ENCODE measurements around the gene SRGAP2B. TPM values are rescaled to one million over a fixed set of nuclear protein-coding genes. Genes with fewer than 3 reads are reported as not detected.
"Not testable (repeated sequence)": the region's sequence is repeated elsewhere in the genome, so short reads cannot be mapped to it uniquely, and the experiment has no call there.

SRGAP2B gene
- total RNA-seq, 2 donors from 2014 or later: 46.6 to 64.4 TPM

DNA sequence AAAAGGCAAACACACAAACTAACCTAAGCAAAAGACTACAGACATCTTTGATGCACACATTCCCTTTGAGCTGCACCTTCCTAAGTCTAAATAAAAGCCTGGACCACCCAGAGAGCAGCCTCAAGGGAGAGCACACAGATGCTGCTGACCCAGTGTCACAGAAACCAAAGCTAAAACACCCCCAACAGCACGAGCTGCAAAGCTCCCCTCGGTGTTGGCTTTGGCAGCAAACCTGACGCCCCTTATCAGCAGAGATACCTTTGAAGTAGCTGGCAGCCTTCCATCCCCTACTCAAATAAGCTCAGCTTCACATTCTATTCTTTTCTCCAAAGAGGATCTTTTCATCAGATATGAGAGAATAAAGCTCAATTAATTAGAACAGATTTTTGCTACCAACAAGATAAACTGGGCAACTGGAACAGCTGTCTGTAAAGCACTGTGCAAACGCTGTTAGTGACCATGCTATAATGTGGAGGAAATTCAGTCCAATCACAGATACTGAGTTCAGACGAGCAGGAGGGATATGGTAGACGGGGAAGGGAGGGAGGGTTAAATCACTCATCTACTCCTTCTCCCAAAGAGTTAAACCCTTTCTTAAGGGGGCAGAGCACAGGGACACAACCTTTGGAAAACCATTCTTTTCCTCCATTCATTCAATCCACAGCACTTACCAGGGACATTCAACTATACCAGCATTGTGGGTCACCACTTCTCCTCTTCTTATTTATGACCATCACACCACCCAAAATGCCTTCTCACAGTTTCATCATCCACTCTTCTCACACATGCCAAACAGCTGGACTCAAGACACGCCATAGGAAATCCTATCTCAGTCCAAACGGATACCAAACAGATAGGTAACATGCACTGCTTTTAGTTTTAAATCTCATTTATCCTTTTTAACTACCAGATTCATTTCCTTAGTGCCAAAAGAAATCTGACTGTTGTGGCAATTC is 148.3 kb downstream of the SRGAP2B start:
- H3K4me1 Mint-ChIP-seq (ENCODE audit: low read depth in 2 of 2); H3K9me3 Mint-ChIP-seq; DNase-seq (ENCODE audit: low spot score); H3K27me3 Mint-ChIP-seq; H3K27ac Mint-ChIP-seq; H3K4me3 Mint-ChIP-seq; H3K36me3 Mint-ChIP-seq; ATAC-seq: not testable (repeated sequence)

GRCh38 chr1:144941710-144942109 is 153.4 kb downstream of the SRGAP2B start:
- DNase-seq (ENCODE audit: low spot score); H3K4me1 Mint-ChIP-seq (ENCODE audit: low read depth in 2 of 2); H3K9me3 Mint-ChIP-seq; H3K36me3 Mint-ChIP-seq; H3K27me3 Mint-ChIP-seq; H3K27ac Mint-ChIP-seq; H3K4me3 Mint-ChIP-seq: not testable (repeated sequence)
- ATAC-seq: peak; percentile 79 to 85

- H3K4me1 Mint-ChIP-seq (ENCODE audit: low read depth in 2 of 2); DNase-seq (ENCODE audit: low spot score); H3K36me3 Mint-ChIP-seq; H3K27me3 Mint-ChIP-seq; H3K4me3 Mint-ChIP-seq; H3K9me3 Mint-ChIP-seq: not testable (repeated sequence)
- peak overlapping the region in 1 of 2 donors; percentile 88 for H3K27ac Mint-ChIP-seq
- ATAC-seq: peak; percentile 83 to 91
Measured at GRCh38 chr1:144940054-144940453, 155.1 kb downstream of the SRGAP2B start.

DNA sequence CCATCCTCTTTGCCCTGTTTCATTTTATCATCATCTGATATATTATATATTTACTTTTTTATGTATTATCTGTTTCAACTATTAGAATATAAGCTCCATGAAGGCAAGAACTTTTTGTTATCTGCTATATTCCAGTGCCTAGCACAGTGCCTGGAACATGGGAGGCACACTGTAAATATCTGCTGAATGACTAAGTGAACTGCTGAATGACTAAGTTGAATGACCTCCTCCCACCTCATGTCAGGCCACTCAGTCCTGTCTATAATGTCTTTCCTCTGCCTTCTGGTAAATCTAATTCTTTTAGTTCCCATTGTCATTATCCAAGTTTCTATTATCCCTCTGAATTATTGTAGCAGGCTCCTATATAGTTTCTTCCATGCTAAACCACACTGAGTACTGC is 156.5 kb downstream of the SRGAP2B start:
- H3K4me3 Mint-ChIP-seq; H3K36me3 Mint-ChIP-seq; H3K4me1 Mint-ChIP-seq (ENCODE audit: low read depth in 2 of 2); H3K27me3 Mint-ChIP-seq; ATAC-seq; DNase-seq (ENCODE audit: low spot score); H3K27ac Mint-ChIP-seq; H3K9me3 Mint-ChIP-seq: not testable (repeated sequence)

DNA sequence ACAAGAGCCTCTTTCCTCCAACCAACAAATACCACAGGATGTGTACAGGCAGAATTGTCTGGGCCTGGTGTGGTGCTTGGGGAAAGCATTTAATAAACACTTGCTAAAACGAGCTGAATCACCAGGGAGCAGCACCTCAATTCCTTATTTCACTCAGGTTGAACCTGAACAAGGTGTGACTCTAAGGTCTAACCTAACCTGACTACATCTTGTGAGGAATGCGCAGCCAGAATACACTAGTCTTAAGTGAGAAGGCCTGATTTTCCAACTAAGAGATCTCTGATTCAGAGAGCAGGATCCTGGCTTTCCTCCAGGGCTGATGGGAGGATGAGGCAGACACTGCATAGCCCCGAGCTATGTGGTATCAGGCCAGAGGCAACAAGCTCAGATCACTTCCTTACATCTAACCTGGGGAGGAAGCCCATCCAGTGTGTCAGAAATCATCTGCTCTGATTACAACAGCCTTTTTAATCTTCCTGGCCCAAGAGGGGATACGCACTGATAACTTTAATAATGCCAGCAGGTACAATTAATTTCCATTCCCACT is 158.9 kb downstream of the SRGAP2B start:
- DNase-seq (ENCODE audit: low spot score); H3K27ac Mint-ChIP-seq; H3K4me1 Mint-ChIP-seq (ENCODE audit: low read depth in 2 of 2); H3K9me3 Mint-ChIP-seq; H3K27me3 Mint-ChIP-seq; H3K36me3 Mint-ChIP-seq; H3K4me3 Mint-ChIP-seq: not testable (repeated sequence)
- ATAC-seq: peak in 1 of 2 donors; percentile 35

- not testable (repeated sequence) for H3K27me3 Mint-ChIP-seq
Measured at GRCh38 chr1:144935310-144935709, 159.8 kb downstream of the SRGAP2B start.

DNA sequence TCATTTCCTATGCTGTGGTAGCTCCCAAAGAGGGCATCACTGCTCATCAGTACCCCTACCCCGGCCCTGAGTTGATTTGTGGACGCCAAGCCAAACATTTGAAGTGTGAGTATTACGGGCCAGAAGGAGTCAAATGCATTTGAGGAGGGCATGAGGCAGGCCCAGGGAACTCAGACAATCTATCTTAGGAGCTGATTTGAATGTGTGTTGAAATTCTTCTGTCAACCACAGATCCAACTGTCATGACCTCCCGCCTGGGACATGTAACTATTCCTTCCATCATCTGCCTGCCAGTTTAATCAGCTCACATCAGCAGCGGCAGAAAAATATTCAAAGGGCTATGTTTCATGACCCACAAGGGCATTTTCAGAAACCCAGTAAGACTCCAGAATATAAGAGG is 162.1 kb downstream of the SRGAP2B start:
- H3K27ac Mint-ChIP-seq; H3K4me1 Mint-ChIP-seq (ENCODE audit: low read depth in 2 of 2); H3K36me3 Mint-ChIP-seq; H3K27me3 Mint-ChIP-seq; ATAC-seq; H3K4me3 Mint-ChIP-seq; DNase-seq (ENCODE audit: low spot score); H3K9me3 Mint-ChIP-seq: not testable (repeated sequence)

More at GRCh38 chr1:144935310-144935709, 159.8 kb downstream of the SRGAP2B start:
- ATAC-seq; H3K27ac Mint-ChIP-seq; H3K4me3 Mint-ChIP-seq; H3K4me1 Mint-ChIP-seq (ENCODE audit: low read depth in 2 of 2); H3K36me3 Mint-ChIP-seq; H3K9me3 Mint-ChIP-seq; DNase-seq (ENCODE audit: low spot score): not testable (repeated sequence)

DNA sequence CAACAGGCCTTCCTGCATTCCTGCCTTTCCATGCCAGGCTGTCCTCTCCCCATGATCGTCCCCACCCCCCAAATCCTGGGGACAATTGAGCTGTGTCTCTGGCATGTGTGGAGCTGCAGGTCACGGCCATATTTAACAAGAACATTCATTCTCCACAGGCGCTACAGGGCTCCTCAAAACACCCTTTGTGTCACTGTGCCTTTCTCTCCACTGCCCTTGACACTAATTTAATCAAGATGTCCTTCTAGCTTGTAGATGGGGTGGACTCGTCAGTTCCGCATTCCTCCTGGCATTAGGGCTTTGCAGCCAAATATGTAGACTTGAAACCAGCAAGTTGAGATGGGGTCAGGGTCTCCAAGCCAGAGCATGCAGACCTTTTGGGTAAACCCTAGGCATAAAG is 163.0 kb downstream of the SRGAP2B start:
- not testable (repeated sequence) for H3K4me1 Mint-ChIP-seq (ENCODE audit: low read depth in 2 of 2); H3K9me3 Mint-ChIP-seq; H3K27me3 Mint-ChIP-seq; H3K27ac Mint-ChIP-seq; H3K4me3 Mint-ChIP-seq; ATAC-seq; DNase-seq (ENCODE audit: low spot score); H3K36me3 Mint-ChIP-seq

DNA sequence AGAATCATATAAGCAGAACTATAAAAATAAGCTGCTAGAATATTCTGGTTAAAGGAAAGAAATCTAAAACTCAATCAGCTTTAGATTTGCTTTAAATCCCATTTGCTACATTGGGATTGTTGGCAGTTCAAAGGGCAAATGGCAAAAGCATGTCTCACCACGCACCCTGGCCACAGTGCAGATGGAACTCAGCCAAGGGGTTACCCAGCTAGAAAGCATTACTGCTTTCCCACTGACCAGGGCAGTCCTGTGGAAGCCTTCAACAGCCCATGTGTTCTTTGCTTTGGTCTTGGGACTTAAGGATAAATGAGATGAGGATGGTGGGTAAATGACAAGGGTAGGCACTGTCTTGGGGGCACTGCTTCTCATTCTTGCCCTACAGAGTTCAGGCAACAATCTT is 163.6 kb downstream of the SRGAP2B start:
- not testable (repeated sequence) for H3K4me3 Mint-ChIP-seq; H3K4me1 Mint-ChIP-seq (ENCODE audit: low read depth in 2 of 2); H3K36me3 Mint-ChIP-seq; ATAC-seq; H3K9me3 Mint-ChIP-seq; DNase-seq (ENCODE audit: low spot score); H3K27me3 Mint-ChIP-seq
- peak overlapping the region in 1 of 2 donors; percentile 77 for H3K27ac Mint-ChIP-seq

GRCh38 chr1:144930085-144930777 is 164.9 kb downstream of the SRGAP2B start:
- not testable (repeated sequence) for H3K9me3 Mint-ChIP-seq; H3K36me3 Mint-ChIP-seq; H3K27me3 Mint-ChIP-seq; H3K4me1 Mint-ChIP-seq (ENCODE audit: low read depth in 2 of 2); DNase-seq (ENCODE audit: low spot score); H3K4me3 Mint-ChIP-seq
- ATAC-seq: peak; percentile 89 to 90
- H3K27ac Mint-ChIP-seq: peak overlapping the region; percentile 47 to 77

DNA sequence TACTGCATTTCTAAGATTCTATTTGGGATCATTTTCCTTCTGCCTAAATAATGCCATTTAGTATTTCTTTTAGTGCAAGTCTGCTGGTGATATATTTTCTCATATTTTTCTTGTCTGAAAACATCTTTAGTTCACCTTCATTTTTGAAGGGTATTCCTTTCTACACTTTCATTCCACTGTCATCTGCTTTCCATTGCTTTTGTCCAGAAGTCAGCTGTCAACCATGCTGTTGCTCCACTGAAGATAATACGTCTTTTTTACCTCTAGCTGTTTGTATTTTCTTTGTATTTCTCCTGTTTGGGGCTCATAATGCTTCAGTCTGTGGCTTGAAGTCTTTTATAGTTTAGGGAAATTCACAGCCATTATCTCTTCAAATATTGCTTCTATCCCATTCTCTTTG is 167.8 kb downstream of the SRGAP2B start:
- not testable (repeated sequence) for ATAC-seq; DNase-seq (ENCODE audit: low spot score); H3K4me1 Mint-ChIP-seq (ENCODE audit: low read depth in 2 of 2)

DNA sequence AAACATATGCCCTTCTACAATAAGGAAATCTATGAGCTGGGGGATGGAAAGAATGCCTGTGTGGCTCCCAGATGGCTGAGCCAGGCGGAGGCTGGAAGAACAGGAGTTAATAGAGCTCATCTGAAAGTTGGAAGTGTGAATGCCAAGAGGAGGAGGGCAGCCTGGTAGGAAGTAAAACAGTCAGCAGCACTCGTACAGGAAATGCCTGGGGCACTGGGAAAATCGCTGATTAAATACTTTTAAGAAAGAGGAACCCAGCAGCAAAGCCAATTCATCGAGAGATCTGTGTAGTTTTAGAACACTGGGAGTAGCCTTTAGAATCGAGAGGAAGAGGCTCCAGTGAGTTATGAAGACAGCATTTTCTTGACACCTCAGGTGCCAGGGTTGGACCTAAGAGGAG is 171.5 kb downstream of the SRGAP2B start:
- not testable (repeated sequence) for ATAC-seq, H3K27me3 Mint-ChIP-seq

More for the DNA sequence above, 167.8 kb downstream of the SRGAP2B start:
- not testable (repeated sequence) for H3K9me3 Mint-ChIP-seq, H3K27ac Mint-ChIP-seq, H3K36me3 Mint-ChIP-seq, H3K27me3 Mint-ChIP-seq, H3K4me3 Mint-ChIP-seq

GRCh38 chr1:144922785-144923184 is 172.3 kb downstream of the SRGAP2B start:
- not testable (repeated sequence) for H3K4me1 Mint-ChIP-seq (ENCODE audit: low read depth in 2 of 2); H3K36me3 Mint-ChIP-seq; H3K27me3 Mint-ChIP-seq; H3K9me3 Mint-ChIP-seq; H3K27ac Mint-ChIP-seq; DNase-seq (ENCODE audit: low spot score); ATAC-seq; H3K4me3 Mint-ChIP-seq

More for the DNA sequence above, 171.5 kb downstream of the SRGAP2B start:
- not testable (repeated sequence) for H3K27ac Mint-ChIP-seq; H3K9me3 Mint-ChIP-seq; H3K4me1 Mint-ChIP-seq (ENCODE audit: low read depth in 2 of 2); DNase-seq (ENCODE audit: low spot score); H3K4me3 Mint-ChIP-seq; H3K36me3 Mint-ChIP-seq

GRCh38 chr1:144919106-144919505 is 176.0 kb downstream of the SRGAP2B start:
- H3K9me3 Mint-ChIP-seq; DNase-seq (ENCODE audit: low spot score); ATAC-seq; H3K4me3 Mint-ChIP-seq; H3K27me3 Mint-ChIP-seq; H3K36me3 Mint-ChIP-seq; H3K27ac Mint-ChIP-seq; H3K4me1 Mint-ChIP-seq (ENCODE audit: low read depth in 2 of 2): not testable (repeated sequence)
